SK-N-SH treated with all-trans-retinoic acid at 6 μM for 48 hours (cell line): Measurements from ENCODE around the gene AADACL2.

Source experiments
- ESRRG ChIP-seq: fragments of 250-450 bp; sonication (Bioruptor Pico); IDR thresholded peaks from 2 replicates; pipeline ENCODE4 v1.6.1; 2021; ENCODE audit warnings: mild to moderate bottlenecking
- TF ChIP-seq, protein P1 (sequence below): fragments of 250-450 bp; sonication (Bioruptor Pico); IDR thresholded peaks from 2 replicates; pipeline ENCODE4 v1.8.0; 2020; ENCODE audit warnings: mild to moderate bottlenecking, moderate library complexity, borderline replicate concordance

DNA sequence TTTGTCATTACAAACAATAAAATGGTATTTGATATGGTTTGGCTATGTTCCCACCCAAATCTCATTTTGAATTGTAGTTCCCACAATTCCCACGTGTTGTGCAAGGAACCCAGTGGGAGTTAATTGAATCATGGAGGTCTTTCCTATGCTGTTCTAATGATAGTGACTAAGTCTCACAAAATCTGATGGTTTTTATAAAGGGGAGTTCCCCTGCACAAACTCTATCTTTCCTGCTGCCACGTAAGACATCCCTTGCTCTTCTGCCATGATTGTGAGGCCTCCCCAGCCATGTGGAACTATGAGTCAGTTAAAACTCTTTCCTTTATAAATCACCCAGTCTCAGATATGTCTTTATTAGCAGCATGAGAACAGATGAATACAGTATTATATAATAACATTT, 64.7 kb downstream of the AADACL2 start:
- no peak for TF ChIP-seq ESRRG (CRISPR knock-in tag)
- TF ChIP-seq, protein P1, sequence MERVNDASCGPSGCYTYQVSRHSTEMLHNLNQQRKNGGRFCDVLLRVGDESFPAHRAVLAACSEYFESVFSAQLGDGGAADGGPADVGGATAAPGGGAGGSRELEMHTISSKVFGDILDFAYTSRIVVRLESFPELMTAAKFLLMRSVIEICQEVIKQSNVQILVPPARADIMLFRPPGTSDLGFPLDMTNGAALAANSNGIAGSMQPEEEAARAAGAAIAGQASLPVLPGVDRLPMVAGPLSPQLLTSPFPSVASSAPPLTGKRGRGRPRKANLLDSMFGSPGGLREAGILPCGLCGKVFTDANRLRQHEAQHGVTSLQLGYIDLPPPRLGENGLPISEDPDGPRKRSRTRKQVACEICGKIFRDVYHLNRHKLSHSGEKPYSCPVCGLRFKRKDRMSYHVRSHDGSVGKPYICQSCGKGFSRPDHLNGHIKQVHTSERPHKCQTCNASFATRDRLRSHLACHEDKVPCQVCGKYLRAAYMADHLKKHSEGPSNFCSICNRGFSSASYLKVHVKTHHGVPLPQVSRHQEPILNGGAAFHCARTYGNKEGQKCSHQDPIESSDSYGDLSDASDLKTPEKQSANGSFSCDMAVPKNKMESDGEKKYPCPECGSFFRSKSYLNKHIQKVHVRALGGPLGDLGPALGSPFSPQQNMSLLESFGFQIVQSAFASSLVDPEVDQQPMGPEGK = no peak
